ENCODE data around the gene TOGARAM2.
A peak's percentile ranks its signal among the peaks of the same experiment; 100 is the strongest.

The TOGARAM2 gene

DNA sequence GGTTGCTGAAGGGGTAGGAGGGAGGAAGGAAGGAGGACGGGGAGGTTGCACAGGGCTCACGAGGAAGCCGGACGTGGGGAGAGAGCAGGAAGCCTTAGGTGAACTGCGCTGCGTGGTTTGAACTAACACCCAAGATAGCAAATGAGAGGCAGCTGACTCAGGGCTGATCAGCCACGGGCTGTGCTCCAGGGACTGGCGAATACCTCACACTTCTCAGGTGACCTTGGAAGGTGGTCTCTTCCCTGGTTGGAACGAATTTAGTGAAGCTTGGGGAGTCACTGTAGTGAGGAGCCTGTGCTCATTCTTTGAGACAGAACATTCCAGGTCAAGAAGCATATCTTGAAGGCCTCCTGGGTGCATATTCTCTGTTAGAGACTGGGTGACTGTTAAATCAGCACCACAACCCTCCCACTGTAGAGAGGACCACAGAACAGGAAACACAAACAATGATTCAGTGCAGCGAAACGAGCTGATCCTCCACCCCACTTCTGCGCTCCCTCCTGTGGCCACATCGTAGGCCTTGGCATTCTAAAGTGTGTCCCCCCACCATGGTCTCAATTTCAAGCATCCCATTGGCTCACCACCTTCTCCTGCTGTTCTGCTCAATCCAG, 33.8 kb downstream of the TOGARAM2 start:
- no peak for DNase-seq
- intact Hi-C loops (cut with DNase I): no loop called here

DNA sequence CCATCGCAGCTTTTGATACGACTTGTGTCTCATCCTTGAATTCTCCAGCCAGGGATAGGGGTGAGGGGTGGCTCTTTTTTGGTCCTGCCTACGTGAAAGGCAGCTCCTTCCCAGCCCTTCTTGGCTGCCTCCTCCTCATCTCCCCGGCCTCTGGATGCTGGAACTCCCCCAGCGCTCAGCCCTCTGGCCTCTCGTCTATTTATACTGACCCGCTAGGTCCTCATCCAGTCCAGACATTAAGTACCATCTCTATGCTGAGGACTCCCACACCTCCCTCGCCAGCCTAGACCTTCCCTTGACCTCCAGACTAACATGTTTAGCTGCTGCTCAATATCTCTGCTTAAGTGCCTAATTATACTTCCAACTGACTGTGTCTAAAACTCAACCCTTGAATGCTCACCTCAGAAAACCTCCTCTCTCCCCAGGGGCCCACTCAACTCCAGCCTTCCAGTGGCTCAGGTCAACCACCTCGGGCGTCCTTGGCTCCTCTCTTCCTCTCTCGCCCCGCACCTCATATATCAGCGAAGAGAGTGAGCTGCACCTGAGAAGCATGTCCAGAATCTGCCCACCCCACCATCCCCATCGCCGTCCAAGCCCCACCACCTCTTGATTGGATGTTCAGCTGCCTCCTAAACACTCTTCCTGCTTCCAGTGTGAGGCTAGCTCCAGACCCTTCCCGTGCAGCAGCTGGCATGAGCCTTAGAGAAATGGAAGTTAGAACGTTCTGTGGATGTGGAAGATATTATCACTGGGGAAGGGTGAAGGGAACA, 34.8 kb downstream of the TOGARAM2 start:
- no peak for DNase-seq
- intact Hi-C loops (cut with DNase I): no loop called here

DNA sequence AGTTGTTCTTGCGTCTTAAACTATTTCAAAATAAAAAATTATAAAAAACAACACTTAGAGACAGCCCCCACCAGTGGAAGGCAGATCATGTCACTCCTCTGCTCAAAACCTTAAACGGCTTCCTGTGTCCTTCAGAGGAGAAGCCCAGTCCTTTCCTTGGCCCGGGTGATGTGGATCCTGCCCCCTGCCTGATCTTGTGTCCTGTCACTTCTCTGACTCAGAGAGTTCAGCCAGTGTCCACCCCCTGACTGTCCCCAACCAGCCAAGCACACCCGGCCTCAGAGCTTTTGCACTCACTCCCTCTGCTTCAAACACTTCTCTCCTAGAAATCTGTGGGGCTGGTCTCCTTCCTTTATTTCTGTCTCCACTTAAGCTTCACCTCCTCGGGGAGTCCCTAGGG, 35.4 kb downstream of the TOGARAM2 start:
- DNase-seq: peak in 1 of 10 donors; percentile 47
- intact Hi-C loops (cut with DNase I): no loop called here

GRCh38 chr2:29017716-29018435, 36.8 kb downstream of the TOGARAM2 start:
- intact Hi-C loops (cut with DNase I): no loop called here
- no peak for DNase-seq

- DNase-seq: peak in 1 of 10 donors; percentile 41
- intact Hi-C loops (cut with DNase I): no loop called here
Measured at GRCh38 chr2:29021886-29022285, 40.8 kb downstream of the TOGARAM2 start.

GRCh38 chr2:29022679-29023078, 41.6 kb downstream of the TOGARAM2 start:
- peak in 1 of 10 donors; percentile 76 for DNase-seq
- intact Hi-C loops (cut with DNase I): no loop called here

DNA sequence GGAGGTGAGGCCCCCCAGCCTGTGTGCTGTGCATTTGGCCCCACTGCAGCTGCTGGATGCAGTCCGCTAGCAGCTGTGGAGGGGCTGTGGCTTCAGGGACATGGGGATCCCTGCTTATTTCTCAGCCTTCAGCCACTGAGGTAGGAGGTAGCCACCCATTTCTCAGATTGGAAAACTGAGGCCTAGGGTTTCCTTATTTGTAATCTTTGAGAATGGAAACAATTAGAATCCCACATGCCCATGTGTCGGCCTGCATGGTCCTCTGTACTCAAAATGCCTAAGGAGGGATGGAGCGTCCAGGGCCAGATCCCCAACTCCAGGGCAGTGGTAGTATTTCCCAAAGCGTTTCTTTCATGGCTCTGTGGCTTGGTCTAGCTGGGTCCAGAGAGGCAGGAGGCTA, 42.1 kb downstream of the TOGARAM2 start:
- intact Hi-C loops (cut with DNase I): no loop called here
- no peak for DNase-seq

DNA sequence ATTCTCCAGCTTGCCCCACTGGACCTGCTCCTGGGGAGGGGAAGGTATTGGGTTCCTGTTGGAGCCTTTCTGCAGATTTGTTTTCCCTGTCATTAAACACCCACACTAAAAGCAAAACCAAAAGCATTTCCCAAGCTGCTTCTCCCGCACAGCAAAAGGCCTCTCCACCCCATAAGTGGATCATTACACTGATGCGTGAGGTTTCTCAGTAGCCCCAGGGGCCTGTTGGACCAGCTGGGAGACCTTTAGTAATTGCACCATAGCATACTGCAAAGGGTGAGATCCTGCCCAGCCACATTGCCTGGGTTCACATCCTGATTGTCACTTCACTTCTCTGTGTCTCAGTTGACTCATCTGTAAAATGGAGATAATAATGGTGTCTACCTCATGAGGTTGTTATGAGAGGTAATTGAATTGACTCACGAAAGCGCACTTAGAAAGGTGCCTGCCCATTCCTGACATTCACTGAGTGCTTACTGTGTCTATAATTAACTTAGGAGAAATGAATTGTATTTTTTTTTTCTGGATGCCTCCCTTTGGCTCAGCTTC, 43.9 kb downstream of the TOGARAM2 start:
- DNase-seq: no peak
- intact Hi-C loops (cut with DNase I): no loop called here

- no peak for DNase-seq
- intact Hi-C loops (cut with DNase I): no loop called here
Measured at GRCh38 chr2:29025711-29026110, 44.6 kb downstream of the TOGARAM2 start.

DNA sequence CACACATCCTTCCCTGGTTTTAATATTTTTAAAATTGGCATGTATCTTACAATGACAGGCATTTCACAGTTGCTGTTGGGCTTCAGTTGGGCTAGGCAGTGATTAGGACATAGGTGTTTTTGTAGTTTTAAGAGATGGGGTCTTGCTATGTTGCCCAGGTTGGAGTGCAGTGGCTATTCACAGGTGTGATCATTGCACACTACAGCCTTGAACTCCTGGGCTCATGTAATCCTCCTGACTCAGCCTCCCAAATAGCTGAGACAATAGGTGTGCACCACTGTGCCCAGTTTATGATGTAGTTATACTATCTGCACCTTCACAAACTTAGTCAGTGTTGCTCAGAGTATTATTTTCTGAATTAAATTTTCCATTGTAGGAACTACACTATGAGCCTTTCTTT, 49.9 kb downstream of the TOGARAM2 start:
- intact Hi-C loops (cut with DNase I): no loop called here

DNA sequence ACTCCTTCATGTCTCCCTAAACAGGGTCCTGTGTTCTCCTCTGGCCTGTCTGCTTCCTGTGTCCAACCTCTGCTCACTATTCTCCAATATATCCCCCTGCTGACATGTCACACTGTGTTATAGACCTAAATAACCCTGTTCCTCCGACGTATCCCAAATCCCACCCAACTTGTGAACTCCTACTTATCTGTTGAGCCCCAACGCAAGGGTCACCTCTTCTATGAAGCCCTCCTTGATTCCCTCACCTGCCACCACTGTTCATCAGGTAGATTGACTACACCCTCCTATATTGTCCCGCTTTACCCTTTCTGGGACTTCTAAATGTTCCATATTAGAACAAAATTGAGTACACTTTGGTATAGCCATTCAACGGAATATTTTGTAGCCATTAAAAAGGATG, 51.1 kb downstream of the TOGARAM2 start:
- intact Hi-C loops (cut with DNase I): no loop called here
- peak in 1 of 10 donors; percentile 21 for DNase-seq

More for the DNA sequence above, 49.9 kb downstream of the TOGARAM2 start:
- no peak for DNase-seq

DNA sequence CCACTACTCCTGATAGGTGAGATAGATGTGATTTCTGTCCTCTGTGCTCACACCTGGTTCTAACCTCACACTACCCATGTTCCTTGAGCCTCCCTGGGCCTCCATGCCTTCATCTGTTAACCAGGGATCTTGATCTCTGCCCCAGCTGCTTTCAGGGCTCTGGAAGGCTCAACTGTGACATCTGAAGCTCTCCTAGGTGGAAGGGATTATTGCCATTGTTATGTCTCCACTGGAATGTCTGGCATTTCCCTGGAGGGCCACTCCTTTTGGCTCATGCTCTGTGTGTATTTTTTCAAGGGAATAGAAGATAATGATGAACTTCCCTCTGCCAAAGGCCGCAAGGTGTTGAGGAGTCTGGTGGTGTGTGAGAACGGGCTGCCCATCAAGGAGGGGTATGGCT, 52.1 kb downstream of the TOGARAM2 start:
- peak in 1 of 10 donors; percentile 16 for DNase-seq
- intact Hi-C loops (cut with DNase I): no loop called here

- intact Hi-C loops (cut with DNase I): no loop called here
Measured at GRCh38 chr2:29033656-29034055, 52.6 kb downstream of the TOGARAM2 start.

DNA sequence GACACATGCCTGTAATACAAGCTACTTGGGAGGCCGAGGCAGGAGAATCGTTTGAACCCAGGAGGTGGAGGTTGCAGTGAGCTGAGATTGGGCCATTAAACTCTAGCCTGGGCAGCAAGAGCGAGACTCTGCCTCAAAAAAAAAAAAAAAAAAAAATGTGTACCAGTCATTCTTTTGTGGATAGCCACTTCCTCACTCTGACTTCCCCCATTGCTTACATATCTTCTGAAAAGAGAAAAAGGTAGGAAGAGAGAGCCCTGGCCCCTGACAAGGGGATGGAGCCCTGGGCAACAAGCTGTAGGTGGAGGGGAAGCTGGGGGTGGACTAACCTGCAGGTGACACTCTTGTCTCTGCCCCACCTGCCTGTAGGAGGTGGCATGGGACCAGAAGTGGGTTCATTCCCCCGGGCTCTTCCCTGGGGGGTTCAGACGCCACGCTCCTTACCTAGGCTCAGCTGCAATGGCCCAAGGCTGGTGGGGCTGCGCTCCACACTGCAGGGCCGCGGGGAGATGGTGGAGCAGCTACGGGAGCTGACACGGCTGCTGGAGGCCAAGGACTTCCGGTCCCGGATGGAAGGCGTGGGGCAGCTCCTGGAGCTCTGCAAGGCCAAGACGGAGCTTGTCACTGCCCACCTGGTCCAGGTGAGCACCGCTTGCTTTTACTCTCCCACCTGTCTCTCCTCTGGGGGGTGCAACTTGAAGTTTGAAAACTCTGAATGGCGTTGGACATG, 54.1 kb downstream of the TOGARAM2 start:
- intact Hi-C loops (cut with DNase I): no loop called here
- DNase-seq: no peak

More at GRCh38 chr2:29033656-29034055, 52.6 kb downstream of the TOGARAM2 start:
- DNase-seq: no peak

- DNase-seq: no peak
- intact Hi-C loops (cut with DNase I): no loop called here
Measured at GRCh38 chr2:29039718-29040480, 58.8 kb downstream of the TOGARAM2 start.

DNA sequence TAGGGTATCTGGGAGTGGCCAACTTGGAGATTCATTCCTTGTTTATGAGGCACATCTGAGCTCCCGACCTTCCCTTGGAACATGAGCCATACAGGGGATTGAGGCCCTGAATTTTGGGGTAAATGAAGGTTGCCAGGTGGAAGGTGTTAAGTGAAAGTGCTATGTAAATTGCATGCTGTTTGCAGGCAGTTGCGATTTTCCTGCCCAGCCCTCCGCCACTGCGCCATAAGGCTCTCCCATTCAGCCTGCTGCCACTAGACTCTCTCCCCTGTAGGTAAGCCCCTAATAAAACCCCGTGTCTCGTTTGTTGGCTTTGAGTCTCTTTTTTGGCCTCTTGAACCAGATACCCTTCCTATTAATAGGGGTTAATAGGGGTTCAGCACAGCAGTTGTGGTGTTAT, 59.5 kb downstream of the TOGARAM2 start:
- DNase-seq: no peak
- intact Hi-C loops (cut with DNase I): no loop called here

- intact Hi-C loops (cut with DNase I): no loop called here
- no peak for DNase-seq
Measured at GRCh38 chr2:29041161-29041660, 60.1 kb downstream of the TOGARAM2 start.

DNA sequence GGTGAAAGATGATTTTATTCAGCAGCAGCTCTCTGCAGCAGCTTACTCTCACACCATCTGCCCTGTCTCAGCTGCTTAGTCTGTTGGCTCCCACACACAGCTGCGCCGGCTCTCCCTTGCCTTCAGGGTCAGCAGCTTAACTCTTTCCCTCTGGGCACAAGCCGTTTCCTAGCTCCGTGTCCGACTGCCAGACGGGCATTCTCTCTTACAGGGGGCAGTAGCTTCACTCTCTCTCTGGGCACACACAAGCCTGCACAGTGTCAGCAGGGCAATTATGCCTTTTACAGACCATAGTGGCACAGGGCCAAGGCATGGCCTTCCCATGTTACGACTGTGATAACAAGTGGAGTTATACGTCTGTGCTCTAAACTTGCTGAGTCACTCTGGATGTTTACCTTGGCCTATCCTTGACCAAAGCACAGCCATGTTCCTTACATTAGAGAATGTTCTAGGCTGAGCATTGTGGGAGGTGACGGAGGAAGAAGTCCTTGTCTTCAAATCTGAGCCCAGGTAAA, 61.5 kb downstream of the TOGARAM2 start:
- intact Hi-C loops (cut with DNase I): no loop called here
- DNase-seq: peak in 6 of 10 donors; percentile 41 to 89 (median 60)

GRCh38 chr2:29044459-29044858, 63.4 kb downstream of the TOGARAM2 start:
- intact Hi-C loops (cut with DNase I): no loop called here
- no peak for DNase-seq

Data from posterior cingulate gyrus (tissue), 11 donors.